K562 (cell line): Measurements from ENCODE around the gene KYAT1. TPM values are rescaled to one million over a fixed set of nuclear protein-coding genes. Genes with fewer than 3 reads are reported as not detected.

Experiments
- ATAC-seq: fragments of 200-7000 bp; cut with Tn5 transposase; 3 replicates; pipeline ENCODE4 v1.9.1; 2020; ENCODE audit warnings: moderate library complexity
- BruUV-seq: library from RNA; stranded (reverse); fragments of 400-500 nt; replicated peaks from 2 replicates; lab custom pipeline; 2021; lab: Mats Ljungman, UMichigan
- CTCF ChIA-PET: fragments of 300-600 bp; formaldehyde crosslinking; extraction: SDS; loops from one replicate; lab custom pipeline; 2021; ENCODE audit warnings: low intra/inter-chr PET ratio; lab: Yijun Ruan, JAX
- POLR2A ChIA-PET: fragments of 300-600, 350-650 bp; sonication (Branson Sonifier 250); formaldehyde crosslinking; extraction: SDS; loops from one replicate; lab custom pipeline; 2021; ENCODE audit warnings: antibody characterized with exemption, inconsistent platforms; lab: Yijun Ruan, JAX
- DNase-seq, 4 experiments: peaks; one replicate each; pipeline versions ENCODE4 v3.0.0 to v3.0.0-alpha.2; 2011 to 2018; ENCODE audit warnings: low spot score in 3 of 4, mixed read lengths in 3 of 4; ENCODE audit errors: extremely low read depth in 1 of 4
- FAIRE-seq: peaks from 2 replicates; lab custom pipeline; 2011; peaks lifted over from hg19 to GRCh38; lab: Jason Lieb, UNC
- H2AFZ ChIP-seq: 2 replicates; pipeline ENCODE4 v1.6.0; 2011; ENCODE audit warnings: low read depth, low read length, control low read depth, inconsistent platforms
- H3K27ac ChIP-seq: fragments of 200-600 bp; 3 replicates; pipeline ENCODE4 v1.8.0; 2011; ENCODE audit warnings: low read depth, mild to moderate bottlenecking, control low read depth, inconsistent platforms, low read length, moderate library complexity, mixed read lengths; ENCODE audit errors: extremely low read depth
- H3K27me3 ChIP-seq, 2 experiments: fragments of 300-600 bp in 1 of 2; 2 replicates in 1 of 2; 3 replicates in 1 of 2; pipeline versions ENCODE4 v1.6.0 to v1.8.0; 2011; ENCODE audit warnings: inconsistent platforms in 2 of 2, low read length in 2 of 2, mild to moderate bottlenecking in 1 of 2, mixed read lengths in 1 of 2, moderate library complexity in 1 of 2; ENCODE audit not compliant: control insufficient read depth in 2 of 2, insufficient read depth in 2 of 2
- H3K36me3 ChIP-seq: fragments of 300-600 bp; 3 replicates; pipeline ENCODE4 v1.8.0; 2011; ENCODE audit warnings: mild to moderate bottlenecking, low read length, inconsistent platforms; ENCODE audit not compliant: control insufficient read depth, insufficient read depth
- H3K4me1 ChIP-seq, 2 experiments: fragments of 200-600 bp in 1 of 2; replicated peaks in 1 of 2; 2 replicates in 1 of 2; 3 replicates in 1 of 2; pipeline versions ENCODE4 v1.5.1 to v1.8.0; 2011; ENCODE audit warnings: inconsistent platforms in 2 of 2, low read length in 2 of 2, mild to moderate bottlenecking in 1 of 2, mixed read lengths in 1 of 2, moderate library complexity in 1 of 2; ENCODE audit not compliant: control insufficient read depth in 2 of 2, insufficient read depth in 2 of 2
- H3K4me2 ChIP-seq: 2 replicates; pipeline ENCODE4 v1.6.1; 2011; ENCODE audit warnings: low read length, control low read depth, inconsistent platforms, mixed read lengths; ENCODE audit not compliant: insufficient read depth
- H3K4me3 ChIP-seq: fragments of 200-600 bp; sonication (generic), shearing (Covaris generic); 2 replicates; pipeline ENCODE4 v1.5.1; 2016; ENCODE audit warnings: control low read depth, inconsistent platforms
- H3K79me2 ChIP-seq: fragments of 200-600 bp; 3 replicates; pipeline ENCODE4 v1.8.0; 2011; ENCODE audit warnings: low read length, inconsistent platforms; ENCODE audit not compliant: control insufficient read depth, insufficient read depth
- H3K9ac ChIP-seq, 2 experiments: 2 replicates each; pipeline versions ENCODE4 v1.6.0 to v1.6.1; 2011; ENCODE audit warnings: low read depth in 2 of 2, low read length in 2 of 2, control low read depth in 1 of 2, inconsistent platforms in 1 of 2, mild to moderate bottlenecking in 1 of 2, mixed read lengths in 1 of 2; ENCODE audit not compliant: insufficient read depth in 1 of 2
- H3K9me1 ChIP-seq: one replicate; pipeline ENCODE4 v1.6.0; 2011; ENCODE audit warnings: inconsistent platforms, mild to moderate bottlenecking, low read length, moderate library complexity; ENCODE audit not compliant: control insufficient read depth, insufficient read depth
- H3K9me3 ChIP-seq: replicated peaks from 2 replicates; pipeline ENCODE4 v1.5.1; 2011; ENCODE audit warnings: low read depth, low read length, inconsistent platforms; ENCODE audit not compliant: control insufficient read depth, insufficient read depth
- H4K20me1 ChIP-seq: replicated peaks from 2 replicates; pipeline ENCODE4 v1.6.1; 2011; ENCODE audit warnings: low read length, inconsistent platforms, mixed read lengths; ENCODE audit not compliant: control insufficient read depth, insufficient read depth
- GABPB1 ChIP-seq: sonication (generic); formaldehyde crosslinking; IDR thresholded peaks from 2 replicates; pipeline ENCODE4 v1.8.0; 2022; ENCODE audit warnings: mild to moderate bottlenecking, missing genetic modification reagents
- KLF6 ChIP-seq: fragments of 250-450 bp; sonication (Bioruptor Pico); IDR thresholded peaks from 2 replicates; pipeline ENCODE4 v1.4.0; 2020; ENCODE audit warnings: mild to moderate bottlenecking, moderate library complexity, borderline replicate concordance
- LCOR ChIP-seq: sonication (generic); formaldehyde crosslinking; IDR thresholded peaks from 2 replicates; pipeline ENCODE4 v1.8.0; 2022; ENCODE audit warnings: mild to moderate bottlenecking, missing genetic modification reagents
- MCM2 ChIP-seq: fragments of 450-650 bp; IDR thresholded peaks from 2 replicates; pipeline ENCODE4 v1.6.1; 2017; ENCODE audit warnings: low read depth, mild to moderate bottlenecking
- PHF20 ChIP-seq: fragments of 450-650 bp; IDR thresholded peaks from 2 replicates; pipeline ENCODE4 v1.6.1; 2018; ENCODE audit not compliant: partially characterized antibody
- SMAD2 ChIP-seq: fragments of 150-350 bp; IDR thresholded peaks from 2 replicates; pipeline ENCODE4 v1.6.1; 2014; ENCODE audit warnings: low read depth, mild to moderate bottlenecking, low read length
- SOX6 ChIP-seq: fragments of 450-650 bp; IDR thresholded peaks from 2 replicates; pipeline ENCODE4 v1.6.1; 2014; ENCODE audit warnings: mild to moderate bottlenecking
- WGBS: fragments of 100-300 bp; shearing (Covaris generic); methylation state at CpG from one replicate; pipeline ENCODE4 v1.1.6; 2016; ENCODE audit warnings: low coverage, mixed read lengths; ENCODE audit not compliant: insufficient coverage; ENCODE audit errors: missing lambda C conversion rate; 5-methylcytosine and 5-hydroxymethylcytosine counted together
- in situ Hi-C: fragments of 300-500 bp; cut with MboI; formaldehyde crosslinking; loops from 4 replicates; pipeline ENCODE4 v1.15.0; 2018; ENCODE audit warnings: inconsistent platforms, mixed read lengths
- intact Hi-C: fragments of 100-400 bp; cut with micrococcal nuclease; formaldehyde crosslinking; loops from 2 replicates; pipeline ENCODE4 v1.14.2; 2022
- polyA plus RNA-seq, 8 experiments: library from polyadenylated mRNA; depleted of rRNA in 4 of 8; stranded (reverse) in 5 of 8; unstranded in 3 of 8; fragments of >200 nt; fragmentation: Nextera tagmentation in 2 of 8; fragmentation: Illumina TruSeq in 1 of 8; extraction: Ambion mirVana in 2 of 8; extraction: Trizol in 1 of 8; gene quantifications; 2 replicates each; pipeline versions ENCODE4 v1.2.1 to v1.2.3, GENCODE V29; 2011 to 2014; ENCODE audit warnings: inconsistent platforms in 1 of 8, missing spikeins in 1 of 8
- total RNA-seq, 7 experiments: library from RNA; depleted of rRNA in 6 of 7; stranded (reverse); fragments of >200 nt in 6 of 7; fragmentation: Illumina TruSeq in 2 of 7; extraction: Trizol in 2 of 7; gene quantifications; 2 replicates each; pipeline versions ENCODE4 v1.2.1 to v1.2.3, GENCODE V29; 2011 to 2021; ENCODE audit warnings: low replicate concordance in 1 of 7
- TF ChIP-seq, protein P1 (sequence below): IDR thresholded peaks from 2 replicates; pipeline ENCODE4 v1.6.1; 2016; ENCODE audit warnings: missing genetic modification characterization, missing compliant biosample characterization
- TF ChIP-seq, protein P2 (sequence below): fragments of 250-450 bp; sonication (Bioruptor Pico); IDR thresholded peaks from 2 replicates; pipeline ENCODE4 v1.8.0; 2022; ENCODE audit warnings: moderate library complexity, mild to moderate bottlenecking, inconsistent platforms

Gene KYAT1
- total and polyA plus RNA-seq, 9 of the 15 experiments (the other 6 are each of a cell fraction or from before 2014, with no cell fraction given) = 6.4 to 16.8 (median 11.1) TPM

DNA sequence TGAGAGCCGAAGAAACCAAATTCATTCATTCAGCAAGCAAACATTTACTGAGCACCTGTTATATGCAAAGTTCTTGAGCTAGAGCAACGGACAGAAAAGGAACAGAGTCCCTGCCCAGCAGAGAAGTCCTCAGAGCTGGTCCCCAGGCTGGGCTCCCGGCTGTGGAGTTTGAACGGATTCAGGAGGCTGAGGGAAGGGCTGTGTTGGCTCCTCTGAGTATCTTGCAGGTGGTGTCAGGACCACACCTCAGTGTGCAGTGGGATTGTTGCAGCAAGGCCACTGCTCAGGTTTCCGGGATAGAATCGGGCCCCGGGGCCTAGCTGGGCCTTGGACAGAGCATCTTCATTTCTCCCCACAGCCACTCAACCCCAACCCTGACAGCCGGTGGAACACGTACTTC is 89.6 kb downstream of the KYAT1 start:
- FAIRE-seq = no peak
- Histone ChIP-seq H3K27me3 (no peaks in the 10 kb centered on the region), H3K27ac (no peak overlapping the region), H3K4me1 (peaks cover 6 to 8% of the 10 kb centered on the region in 2 experiments; a peak in 4 of 5 replicates), H4K20me1 (no peaks in the 10 kb centered on the region), H3K9ac (no peak overlapping the region), H3K9me3 (no peaks in the 10 kb centered on the region), H3K9me1 (no peaks in the 10 kb centered on the region), H2AFZ (no peak overlapping the region), H3K79me2 (peaks cover 18% of the 10 kb centered on the region), H3K4me3 (no peak overlapping the region), H3K4me2 (no peak overlapping the region), H3K36me3 (peaks cover 64% of the 10 kb centered on the region)
- ChIA-PET CTCF (no interaction called here), POLR2A (interaction anchor here (1.1 to 2.9 kb wide), 2 partner anchors 16 to 28 kb away, joined by 3 to 12 read pairs; no protein-coding TSS in a partner anchor)
- intact Hi-C loops = no loop called here
- in situ Hi-C loops = no loop called here
- no TSS peak for BruUV-seq
- WGBS = 93% methylated on average over 9 of the region's 9 CpGs
- DNase-seq = no peak
- TF ChIP-seq, protein P1, sequence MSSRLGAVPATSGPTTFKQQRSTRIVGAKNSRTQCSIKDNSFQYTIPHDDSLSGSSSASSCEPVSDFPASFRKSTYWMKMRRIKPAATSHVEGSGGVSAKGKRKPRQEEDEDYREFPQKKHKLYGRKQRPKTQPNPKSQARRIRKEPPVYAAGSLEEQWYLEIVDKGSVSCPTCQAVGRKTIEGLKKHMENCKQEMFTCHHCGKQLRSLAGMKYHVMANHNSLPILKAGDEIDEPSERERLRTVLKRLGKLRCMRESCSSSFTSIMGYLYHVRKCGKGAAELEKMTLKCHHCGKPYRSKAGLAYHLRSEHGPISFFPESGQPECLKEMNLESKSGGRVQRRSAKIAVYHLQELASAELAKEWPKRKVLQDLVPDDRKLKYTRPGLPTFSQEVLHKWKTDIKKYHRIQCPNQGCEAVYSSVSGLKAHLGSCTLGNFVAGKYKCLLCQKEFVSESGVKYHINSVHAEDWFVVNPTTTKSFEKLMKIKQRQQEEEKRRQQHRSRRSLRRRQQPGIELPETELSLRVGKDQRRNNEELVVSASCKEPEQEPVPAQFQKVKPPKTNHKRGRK (tag) = no peak
- TF ChIP-seq PHF20 (no peak), LCOR (CRISPR knock-in tag) (no peak), SOX6 (no peak), GABPB1 (no peak), SMAD2 (no peak), KLF6 (CRISPR knock-in tag) (no peak), MCM2 (no peak)
- TF ChIP-seq, protein P2, sequence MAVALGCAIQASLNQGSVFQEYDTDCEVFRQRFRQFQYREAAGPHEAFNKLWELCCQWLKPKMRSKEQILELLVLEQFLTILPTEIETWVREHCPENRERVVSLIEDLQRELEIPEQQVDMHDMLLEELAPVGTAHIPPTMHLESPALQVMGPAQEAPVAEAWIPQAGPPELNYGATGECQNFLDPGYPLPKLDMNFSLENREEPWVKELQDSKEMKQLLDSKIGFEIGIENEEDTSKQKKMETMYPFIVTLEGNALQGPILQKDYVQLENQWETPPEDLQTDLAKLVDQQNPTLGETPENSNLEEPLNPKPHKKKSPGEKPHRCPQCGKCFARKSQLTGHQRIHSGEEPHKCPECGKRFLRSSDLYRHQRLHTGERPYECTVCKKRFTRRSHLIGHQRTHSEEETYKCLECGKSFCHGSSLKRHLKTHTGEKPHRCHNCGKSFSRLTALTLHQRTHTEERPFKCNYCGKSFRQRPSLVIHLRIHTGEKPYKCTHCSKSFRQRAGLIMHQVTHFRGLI = no peak
- ATAC-seq = no peak
